Nephron (organoid): ENCODE results near the gene NMUR1.

ENCODE experiments used
- H3K27ac Mint-ChIP-seq, 3 experiments: 2 replicates each; pipeline ENCODE4 v1.8.0; 2020; ENCODE audit warnings: mixed read lengths in 3 of 3, mild to moderate bottlenecking in 2 of 3, moderate library complexity in 1 of 3
- H3K27me3 Mint-ChIP-seq: 2 replicates; pipeline ENCODE4 v1.8.0; 2021; ENCODE audit warnings: low read depth, mild to moderate bottlenecking, moderate library complexity, mixed read lengths
- H3K36me3 Mint-ChIP-seq: 2 replicates; pipeline ENCODE4 v1.8.0; 2020; ENCODE audit warnings: low read depth, mixed read lengths
- H3K4me1 Mint-ChIP-seq: 2 replicates; pipeline ENCODE4 v1.8.0; 2020; ENCODE audit warnings: mixed read lengths
- H3K4me3 Mint-ChIP-seq, 3 experiments: 2 replicates each; pipeline ENCODE4 v1.8.0; 2020; ENCODE audit warnings: mild to moderate bottlenecking in 3 of 3, mixed read lengths in 3 of 3, moderate library complexity in 2 of 3
- H3K9me3 Mint-ChIP-seq: 2 replicates; pipeline ENCODE4 v1.8.0; 2020; ENCODE audit warnings: mixed read lengths
- TF ChIP-seq, protein P1 (sequence below), 3 experiments: fragments of 200-600 bp; sonication (generic); IDR thresholded peaks; one replicate each; pipeline ENCODE4 v1.5.0; 2021; ENCODE audit warnings: antibody characterized with exemption in 3 of 3; ENCODE audit not compliant: unreplicated experiment in 3 of 3

NMUR1 gene

GRCh38 chr2:231519975-231520555, 10.2 kb downstream of the NMUR1 start:
- H3K9me3 Mint-ChIP-seq = no peaks in the 10 kb centered on the region
- no peaks in the 10 kb centered on the region for H3K36me3 Mint-ChIP-seq
- H3K4me3 Mint-ChIP-seq = no peak overlapping the region
- peaks cover 14% of the 10 kb centered on the region for H3K27me3 Mint-ChIP-seq
- no peaks in the 10 kb centered on the region for H3K4me1 Mint-ChIP-seq
- H3K27ac Mint-ChIP-seq = no peak overlapping the region
- TF ChIP-seq, protein P1, sequence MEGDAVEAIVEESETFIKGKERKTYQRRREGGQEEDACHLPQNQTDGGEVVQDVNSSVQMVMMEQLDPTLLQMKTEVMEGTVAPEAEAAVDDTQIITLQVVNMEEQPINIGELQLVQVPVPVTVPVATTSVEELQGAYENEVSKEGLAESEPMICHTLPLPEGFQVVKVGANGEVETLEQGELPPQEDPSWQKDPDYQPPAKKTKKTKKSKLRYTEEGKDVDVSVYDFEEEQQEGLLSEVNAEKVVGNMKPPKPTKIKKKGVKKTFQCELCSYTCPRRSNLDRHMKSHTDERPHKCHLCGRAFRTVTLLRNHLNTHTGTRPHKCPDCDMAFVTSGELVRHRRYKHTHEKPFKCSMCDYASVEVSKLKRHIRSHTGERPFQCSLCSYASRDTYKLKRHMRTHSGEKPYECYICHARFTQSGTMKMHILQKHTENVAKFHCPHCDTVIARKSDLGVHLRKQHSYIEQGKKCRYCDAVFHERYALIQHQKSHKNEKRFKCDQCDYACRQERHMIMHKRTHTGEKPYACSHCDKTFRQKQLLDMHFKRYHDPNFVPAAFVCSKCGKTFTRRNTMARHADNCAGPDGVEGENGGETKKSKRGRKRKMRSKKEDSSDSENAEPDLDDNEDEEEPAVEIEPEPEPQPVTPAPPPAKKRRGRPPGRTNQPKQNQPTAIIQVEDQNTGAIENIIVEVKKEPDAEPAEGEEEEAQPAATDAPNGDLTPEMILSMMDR (IDR thresholded peaks at IDR 0.05; ENCODE audit: unreplicated experiment in 3 of 3) = no peak

- peaks cover 9% of the 10 kb centered on the region for H3K27me3 Mint-ChIP-seq
- H3K9me3 Mint-ChIP-seq = no peaks in the 10 kb centered on the region
- H3K4me3 Mint-ChIP-seq = peak overlapping the region in 1 of 3 experiments; percentile 49
- TF ChIP-seq, protein P1 (IDR thresholded peaks at IDR 0.05; ENCODE audit: unreplicated experiment in 3 of 3) = no peak
- H3K36me3 Mint-ChIP-seq = no peaks in the 10 kb centered on the region
- peaks cover 5% of the 10 kb centered on the region for H3K4me1 Mint-ChIP-seq
- H3K27ac Mint-ChIP-seq = no peak overlapping the region
Measured at GRCh38 chr2:231518771-231519170, 11.5 kb downstream of the NMUR1 start.

GRCh38 chr2:231515603-231516002, 14.6 kb downstream of the NMUR1 start:
- Mint-ChIP-seq H3K4me1 (peaks cover 19% of the 10 kb centered on the region), H3K27me3 (peaks cover 6% of the 10 kb centered on the region), H3K27ac (no peak overlapping the region), H3K36me3 (no peaks in the 10 kb centered on the region), H3K9me3 (no peaks in the 10 kb centered on the region), H3K4me3 (peak overlapping the region; percentile 23 to 73 (median 60))
- TF ChIP-seq, protein P1 (IDR thresholded peaks at IDR 0.05; ENCODE audit: unreplicated experiment in 3 of 3) = no peak

GRCh38 chr2:231514951-231515297, 15.3 kb downstream of the NMUR1 start:
- Mint-ChIP-seq H3K4me1 (peaks cover 19% of the 10 kb centered on the region), H3K4me3 (peak overlapping the region; percentile 95 to 97 (median 97)), H3K27me3 (no peaks in the 10 kb centered on the region), H3K9me3 (no peaks in the 10 kb centered on the region), H3K27ac (peak overlapping the region; percentile 89 to 96 (median 89)), H3K36me3 (no peaks in the 10 kb centered on the region)
- TF ChIP-seq, protein P1 (IDR thresholded peaks at IDR 0.05; ENCODE audit: unreplicated experiment in 3 of 3) = no peak

DNA sequence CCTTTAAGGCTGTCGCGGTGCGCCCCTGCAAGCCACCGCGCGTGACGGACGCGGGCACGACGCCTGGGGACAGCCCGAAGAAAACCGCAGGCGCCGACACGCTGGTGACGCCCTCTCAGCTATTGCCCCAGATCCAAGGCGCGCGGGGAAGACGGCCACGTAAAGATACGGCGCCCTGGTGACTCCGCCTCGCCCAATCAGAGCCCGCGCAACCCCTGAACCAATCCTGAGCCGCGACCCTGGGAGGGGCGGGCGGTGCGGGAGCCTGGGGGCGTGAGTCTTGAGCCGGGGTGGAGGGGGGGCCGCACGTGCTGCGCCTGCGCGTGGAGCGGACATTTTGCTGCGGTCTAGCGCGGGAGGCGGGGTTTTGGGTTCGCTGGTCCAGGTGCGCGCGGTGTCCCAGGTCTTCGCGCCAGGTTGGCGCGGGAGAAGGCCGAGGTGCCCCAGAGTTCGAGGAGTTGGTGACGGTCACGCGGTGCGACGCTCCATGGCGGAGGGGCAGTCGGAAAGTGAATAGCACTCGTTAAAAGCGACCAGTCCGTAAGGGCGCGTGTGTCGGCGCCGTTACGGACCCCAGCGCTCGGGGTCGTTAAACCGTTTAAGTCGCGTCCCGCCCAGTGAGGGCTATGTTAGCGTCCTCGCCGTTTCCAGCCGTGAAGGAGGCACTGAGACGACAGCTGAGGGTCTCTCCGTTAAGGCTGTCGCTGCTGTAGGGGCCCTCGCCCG, 15.9 kb downstream of the NMUR1 start:
- Mint-ChIP-seq H3K4me3 (peak overlapping the region; percentile 95 to 97 (median 97)), H3K4me1 (peaks cover 19% of the 10 kb centered on the region), H3K27me3 (no peaks in the 10 kb centered on the region), H3K9me3 (no peaks in the 10 kb centered on the region), H3K27ac (peak overlapping the region; percentile 89 to 96 (median 89)), H3K36me3 (no peaks in the 10 kb centered on the region)
- TF ChIP-seq, protein P1 (IDR thresholded peaks at IDR 0.05; ENCODE audit: unreplicated experiment in 3 of 3) = no peak
